Duodenal mucosa (tissue), 2 donors: Measurements from ENCODE around the gene ITPR1.
A peak's percentile ranks its signal among the peaks of the same experiment; 100 is the strongest.

Source experiments
- H3K27ac ChIP-seq: one replicate; pipeline ENCODE4 v1.7.0; 2013; ENCODE audit warnings: low read depth, low read length
- H3K27me3 ChIP-seq, 2 donors: one replicate each; pipeline ENCODE4 v1.7.0; 2013; ENCODE audit warnings: low read length in 2 of 2, control low read depth in 1 of 2; ENCODE audit not compliant: insufficient read depth in 2 of 2, control insufficient read depth in 1 of 2
- H3K36me3 ChIP-seq, 2 donors: one replicate each; pipeline ENCODE4 v1.7.0; 2013; ENCODE audit warnings: low read length in 2 of 2, control low read depth in 1 of 2; ENCODE audit not compliant: insufficient read depth in 2 of 2, control insufficient read depth in 1 of 2
- H3K4me1 ChIP-seq, 2 donors: one replicate each; pipeline ENCODE4 v1.7.0; 2013; ENCODE audit warnings: low read length in 2 of 2, control low read depth in 1 of 2; ENCODE audit not compliant: insufficient read depth in 2 of 2, control insufficient read depth in 1 of 2
- H3K4me3 ChIP-seq, 2 donors: one replicate each; pipeline ENCODE4 v1.7.0; 2013; ENCODE audit warnings: low read length in 2 of 2, low read depth in 1 of 2
- H3K9ac ChIP-seq, 2 donors: one replicate each; pipeline ENCODE4 v1.7.0; 2013; ENCODE audit warnings: low read length in 2 of 2, low read depth in 1 of 2
- H3K9me3 ChIP-seq, 2 donors: one replicate each; pipeline ENCODE4 v1.7.0; 2013; ENCODE audit warnings: low read length in 2 of 2, control low read depth in 1 of 2; ENCODE audit not compliant: control insufficient read depth in 1 of 2

Gene ITPR1

DNA sequence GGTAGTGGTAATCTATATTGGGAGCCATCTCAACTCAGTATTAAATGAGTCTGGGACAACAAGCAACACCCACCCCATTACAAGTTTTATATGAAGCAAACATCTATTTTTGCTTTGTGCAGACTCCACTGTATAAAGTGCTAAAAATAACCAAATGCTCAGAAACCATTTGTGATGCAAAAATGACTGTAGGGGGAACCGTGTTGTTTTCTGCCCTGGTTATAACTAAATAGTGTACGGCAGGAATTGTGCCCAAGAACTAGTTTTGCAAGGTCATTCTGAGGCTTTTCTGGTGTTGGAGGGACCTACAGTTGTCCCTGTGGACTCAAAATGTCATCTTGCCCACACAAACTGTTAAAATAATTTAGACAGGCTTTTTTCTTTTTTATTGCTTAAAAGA is 88.3 kb downstream of the ITPR1 start:
- no peaks in the 10 kb centered on the region for H3K9me3 ChIP-seq
- peaks cover 19% of the 10 kb centered on the region in 2 donors for H3K4me1 ChIP-seq
- no peaks in the 10 kb centered on the region for H3K36me3 ChIP-seq
- no peak overlapping the region for H3K9ac ChIP-seq
- no peak overlapping the region for H3K4me3 ChIP-seq
- no peaks in the 10 kb centered on the region for H3K27me3 ChIP-seq
- H3K27ac ChIP-seq, result no peak overlapping the region

DNA sequence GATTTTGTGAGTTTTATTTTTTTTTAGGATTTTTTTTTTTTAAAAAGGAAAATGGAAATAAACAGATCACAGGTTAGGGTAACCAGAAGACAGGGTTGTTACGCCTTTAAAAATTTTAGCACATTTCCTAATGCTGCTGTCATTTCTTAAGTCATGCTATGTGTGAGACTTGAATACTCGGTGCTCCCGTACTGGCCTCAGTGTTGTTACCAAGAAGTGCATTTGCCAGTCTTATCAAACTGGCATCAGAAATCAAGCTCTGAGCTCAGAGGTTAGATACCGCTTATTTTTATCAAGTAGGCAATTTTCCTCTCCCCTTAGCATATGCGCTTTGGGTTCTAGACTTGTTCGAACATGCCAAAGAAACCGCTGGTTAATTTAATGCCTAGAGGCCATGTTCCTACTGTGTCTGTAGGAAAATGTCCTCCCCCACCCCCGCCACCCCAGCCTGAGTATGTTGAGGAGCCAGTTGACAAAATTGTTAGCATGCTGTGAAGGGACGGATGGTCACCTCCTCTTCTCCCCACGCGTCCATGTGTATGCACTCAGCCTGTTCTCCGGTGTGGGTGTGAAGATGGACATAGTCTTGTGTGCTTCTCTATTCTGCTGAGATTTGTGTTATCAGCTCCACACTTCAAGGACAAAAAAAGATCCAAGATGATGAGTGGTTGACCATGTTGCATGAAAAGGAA is 88.9 kb downstream of the ITPR1 start:
- H3K27me3 ChIP-seq, result no peaks in the 10 kb centered on the region

DNA sequence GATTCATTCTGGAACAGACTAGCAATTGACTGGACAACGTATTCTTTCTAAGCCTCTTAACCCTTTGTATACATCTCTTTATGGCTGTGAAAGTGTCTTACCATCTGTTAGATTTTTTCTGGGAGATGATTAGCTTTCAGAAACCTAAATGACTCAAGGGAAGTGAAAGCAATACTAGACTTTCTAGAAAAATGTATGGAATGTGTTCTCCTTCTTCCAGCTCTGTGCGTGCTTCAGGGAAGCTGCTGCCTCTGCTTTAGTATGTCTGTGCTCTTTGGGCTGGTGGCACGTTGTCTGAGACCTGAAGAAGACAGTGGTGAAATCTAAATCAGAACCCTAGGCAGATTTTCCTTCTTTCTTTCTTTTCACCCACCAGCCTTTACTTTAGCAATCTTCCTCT is 89.5 kb downstream of the ITPR1 start:
- H3K27me3 ChIP-seq, result no peaks in the 10 kb centered on the region
- no peaks in the 10 kb centered on the region for H3K9me3 ChIP-seq
- H3K4me3 ChIP-seq, result no peak overlapping the region
- H3K9ac ChIP-seq, result no peak overlapping the region
- H3K36me3 ChIP-seq, result no peaks in the 10 kb centered on the region
- H3K27ac ChIP-seq, result no peak overlapping the region
- peaks cover 19% of the 10 kb centered on the region in 2 donors for H3K4me1 ChIP-seq

More for the DNA sequence above, 88.9 kb downstream of the ITPR1 start:
- Histone ChIP-seq H3K9ac (no peak overlapping the region), H3K4me3 (no peak overlapping the region), H3K4me1 (peaks cover 19% of the 10 kb centered on the region in 2 donors), H3K9me3 (no peaks in the 10 kb centered on the region), H3K27ac (no peak overlapping the region), H3K36me3 (no peaks in the 10 kb centered on the region)

DNA sequence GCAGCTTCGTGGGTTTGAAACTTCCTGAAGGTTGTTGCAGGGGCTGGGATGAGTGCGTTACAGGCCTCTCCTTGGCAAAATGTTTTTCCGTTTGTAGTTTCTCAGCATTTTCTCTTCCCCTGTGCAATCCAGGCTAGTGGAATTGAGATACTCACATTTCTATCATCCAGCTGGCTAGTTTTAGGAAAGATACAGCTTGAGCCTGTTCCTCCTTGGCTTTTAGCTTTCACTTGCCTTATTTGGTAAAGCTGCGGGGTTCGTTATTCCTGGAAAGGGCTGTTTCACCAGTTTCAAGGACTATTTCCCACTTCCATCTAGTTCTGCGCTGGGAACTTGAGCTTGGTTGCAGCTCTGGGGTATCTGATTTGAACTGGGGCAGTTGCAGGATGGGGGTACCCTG is 90.3 kb downstream of the ITPR1 start:
- Histone ChIP-seq H3K27me3 (no peaks in the 10 kb centered on the region), H3K4me1 (peaks cover 19% of the 10 kb centered on the region in 2 donors), H3K4me3 (no peak overlapping the region), H3K9me3 (no peaks in the 10 kb centered on the region), H3K9ac (peak overlapping the region in 1 of 2 donors; percentile 60), H3K36me3 (no peaks in the 10 kb centered on the region), H3K27ac (peak overlapping the region; percentile 47)

DNA sequence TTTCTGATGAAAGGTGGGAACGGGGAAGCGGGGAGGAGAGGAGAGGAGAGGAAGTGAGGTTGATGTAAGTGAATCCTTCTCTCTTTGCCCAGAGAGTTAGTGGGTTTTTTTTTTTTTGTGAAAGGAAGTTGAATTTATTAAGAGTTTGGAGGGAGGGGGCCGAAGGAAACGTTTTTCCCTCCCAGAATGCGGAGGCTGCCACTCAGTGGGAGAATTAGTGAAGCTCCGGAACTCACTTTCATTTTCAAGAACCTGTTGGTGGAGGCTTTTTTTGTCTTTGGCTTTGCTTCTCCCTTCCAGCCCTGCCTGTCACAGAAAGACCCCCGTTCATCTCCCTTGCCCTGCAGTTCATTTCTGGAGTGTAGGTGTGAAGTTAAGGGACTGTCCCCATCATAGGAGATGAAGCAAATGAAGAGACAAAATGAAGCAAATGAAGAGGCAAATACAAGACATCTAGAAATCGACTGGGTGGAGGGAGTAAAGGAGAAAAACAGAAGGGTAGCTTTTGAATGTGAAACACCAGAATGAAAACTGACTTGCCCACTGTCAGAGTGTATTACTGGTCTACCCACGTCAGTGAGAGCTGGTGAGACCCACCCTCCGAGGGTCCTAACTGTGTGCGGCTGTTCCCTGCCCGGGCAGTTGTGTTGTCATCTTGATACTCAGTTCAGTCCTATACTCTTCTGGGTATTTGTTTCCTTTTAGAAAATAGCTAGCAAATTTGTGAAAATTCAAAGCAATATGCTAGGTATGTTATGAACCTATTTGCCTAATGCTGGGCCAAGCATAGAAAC is 91.5 kb downstream of the ITPR1 start:
- no peaks in the 10 kb centered on the region for H3K9me3 ChIP-seq
- peak overlapping the region; percentile 60 to 61 for H3K9ac ChIP-seq
- no peak overlapping the region for H3K27ac ChIP-seq
- H3K4me1 ChIP-seq, result peaks cover 19 to 24% of the 10 kb centered on the region in 2 donors
- H3K27me3 ChIP-seq, result no peaks in the 10 kb centered on the region
- no peaks in the 10 kb centered on the region for H3K36me3 ChIP-seq
- H3K4me3 ChIP-seq, result peak overlapping the region; percentile 52 to 73

DNA sequence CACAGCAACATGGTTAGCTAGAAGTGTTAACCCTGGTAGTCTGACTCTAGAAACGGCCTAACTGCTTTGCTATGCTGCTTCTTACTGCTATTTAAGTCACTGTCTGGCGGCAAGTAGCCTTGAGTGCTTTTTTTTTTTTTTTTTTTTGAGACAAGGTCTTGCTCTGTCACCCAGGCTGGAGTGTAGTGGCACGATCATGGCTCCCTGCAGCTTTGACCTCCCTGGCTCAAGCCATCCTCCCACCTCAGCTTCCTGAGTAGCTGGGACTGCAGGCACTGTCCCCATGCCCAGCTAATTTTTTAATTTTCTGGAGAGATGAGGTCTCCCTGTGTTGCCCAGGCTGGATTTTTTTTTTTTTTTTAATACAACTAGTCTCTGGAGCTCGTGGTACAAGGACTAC is 93.2 kb downstream of the ITPR1 start:
- H3K4me1 ChIP-seq, result peaks cover 19 to 24% of the 10 kb centered on the region in 2 donors
- no peak overlapping the region for H3K4me3 ChIP-seq
- H3K36me3 ChIP-seq, result no peaks in the 10 kb centered on the region
- no peaks in the 10 kb centered on the region for H3K27me3 ChIP-seq
- H3K9me3 ChIP-seq, result no peaks in the 10 kb centered on the region
- H3K9ac ChIP-seq, result no peak overlapping the region
- H3K27ac ChIP-seq, result no peak overlapping the region

DNA sequence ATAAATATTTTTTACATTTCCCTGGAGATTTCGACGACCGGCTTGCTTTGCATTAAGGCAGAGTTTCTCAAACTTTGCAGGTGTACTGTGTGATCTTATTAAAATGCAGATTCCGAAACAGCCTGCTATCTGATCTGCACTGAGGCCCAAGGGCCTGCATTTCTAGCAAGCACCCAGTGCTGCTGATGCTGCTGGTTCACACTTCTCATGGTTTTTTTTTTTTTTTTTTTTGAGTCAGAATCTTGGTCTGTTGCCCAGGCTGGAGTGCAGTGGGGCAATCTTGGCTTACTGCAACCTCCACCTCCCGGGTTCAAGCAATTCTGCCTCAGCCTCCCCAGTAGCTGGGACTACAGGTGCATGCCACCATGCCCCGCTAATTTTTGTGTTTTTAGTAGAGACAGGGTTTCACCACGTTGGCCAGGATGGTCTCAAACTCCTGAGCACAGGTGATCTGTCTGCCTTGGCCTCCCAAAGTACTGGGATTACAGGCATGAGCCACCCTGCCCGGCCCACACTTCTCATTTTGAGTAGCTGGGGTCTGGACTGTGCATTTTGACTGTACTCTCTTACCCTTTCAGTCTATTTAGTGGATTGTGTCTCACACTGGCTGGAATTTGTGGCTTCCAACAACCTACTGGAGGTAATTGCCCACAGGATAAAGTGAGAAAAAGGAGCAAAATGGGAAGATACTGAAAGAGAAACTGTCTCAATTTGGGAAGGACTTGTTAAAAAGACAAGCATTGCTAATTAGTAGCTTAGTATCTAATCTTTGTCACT is 94.1 kb downstream of the ITPR1 start:
- H3K27me3 ChIP-seq, result no peaks in the 10 kb centered on the region
- no peak overlapping the region for H3K4me3 ChIP-seq
- H3K27ac ChIP-seq, result no peak overlapping the region
- no peaks in the 10 kb centered on the region for H3K36me3 ChIP-seq
- no peak overlapping the region for H3K9ac ChIP-seq
- no peaks in the 10 kb centered on the region for H3K9me3 ChIP-seq
- peaks cover 14 to 24% of the 10 kb centered on the region in 2 donors for H3K4me1 ChIP-seq

DNA sequence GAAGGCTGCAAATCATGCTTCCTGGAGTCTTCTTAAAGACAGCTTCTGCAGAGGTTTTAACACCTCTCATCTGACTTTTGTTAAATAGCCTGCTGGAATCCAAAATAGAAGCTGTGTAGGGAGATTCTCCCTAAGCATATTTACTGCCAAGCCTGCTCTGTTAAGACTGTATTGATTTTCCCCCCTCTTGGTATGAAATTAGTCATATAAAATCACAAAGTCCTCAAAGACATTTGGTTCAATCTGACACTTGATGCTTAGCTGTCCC is 94.6 kb downstream of the ITPR1 start:
- Histone ChIP-seq H3K4me1 (peaks cover 12 to 24% of the 10 kb centered on the region in 2 donors), H3K4me3 (no peak overlapping the region), H3K36me3 (no peaks in the 10 kb centered on the region), H3K9me3 (no peaks in the 10 kb centered on the region), H3K27me3 (no peaks in the 10 kb centered on the region), H3K27ac (no peak overlapping the region), H3K9ac (no peak overlapping the region)

DNA sequence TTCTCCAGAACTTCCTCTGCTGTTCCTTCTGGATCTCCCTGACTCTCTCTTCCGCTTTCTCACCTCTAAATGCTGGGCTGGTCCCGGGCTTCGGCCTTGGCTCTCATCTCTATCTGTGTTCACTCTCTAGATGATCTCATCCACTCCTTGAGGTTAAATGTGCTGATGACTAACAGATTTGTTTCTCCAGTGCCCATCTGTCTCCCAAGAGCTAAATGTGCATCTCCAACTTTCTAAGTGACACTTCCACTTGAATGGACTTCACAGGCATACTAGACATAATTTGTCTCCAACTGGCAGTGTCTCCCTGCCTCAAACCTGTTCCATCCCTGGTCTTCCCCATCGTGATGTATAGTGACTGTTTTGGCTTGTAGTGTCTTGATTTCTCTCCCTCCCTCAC is 95.3 kb downstream of the ITPR1 start:
- peaks cover 12 to 19% of the 10 kb centered on the region in 2 donors for H3K4me1 ChIP-seq
- H3K36me3 ChIP-seq, result no peaks in the 10 kb centered on the region

DNA sequence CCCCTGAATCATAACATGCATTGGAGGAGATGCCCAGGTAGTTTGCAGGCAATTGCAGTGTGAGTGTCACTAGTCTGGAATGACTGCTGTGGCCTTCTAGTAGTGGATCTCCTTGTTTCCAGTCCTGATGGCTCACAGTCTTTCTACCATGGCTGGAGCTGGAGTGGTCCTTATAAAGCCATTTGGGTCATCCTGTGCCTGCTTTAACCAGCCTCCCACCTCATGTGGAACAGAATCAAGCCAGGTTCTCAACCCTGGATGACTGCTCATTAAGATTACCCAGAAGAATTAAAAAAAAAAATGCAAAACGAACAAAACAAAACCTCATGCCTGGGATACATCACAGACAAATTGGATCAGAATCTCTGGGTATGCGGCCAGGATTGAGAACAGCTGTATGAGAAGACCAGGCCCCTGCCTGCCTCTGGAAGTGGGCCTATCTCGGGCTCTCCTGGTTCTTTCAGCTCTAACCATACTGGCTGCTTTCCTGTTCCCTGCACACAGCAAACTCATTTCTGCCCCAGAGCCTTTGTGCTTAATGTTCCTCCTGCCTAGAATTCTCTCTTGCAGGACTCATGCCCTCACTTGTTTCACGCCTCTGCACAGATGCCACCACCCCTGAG is 96.4 kb downstream of the ITPR1 start:
- no peak overlapping the region for H3K27ac ChIP-seq

More for the DNA sequence above, 95.3 kb downstream of the ITPR1 start:
- Histone ChIP-seq H3K27me3 (no peaks in the 10 kb centered on the region), H3K9ac (no peak overlapping the region), H3K27ac (no peak overlapping the region), H3K9me3 (no peaks in the 10 kb centered on the region), H3K4me3 (no peak overlapping the region)

More for the DNA sequence above, 96.4 kb downstream of the ITPR1 start:
- no peaks in the 10 kb centered on the region for H3K36me3 ChIP-seq
- H3K4me3 ChIP-seq, result no peak overlapping the region
- peaks cover 5 to 11% of the 10 kb centered on the region in 2 donors for H3K4me1 ChIP-seq
- no peak overlapping the region for H3K9ac ChIP-seq
- H3K9me3 ChIP-seq, result no peaks in the 10 kb centered on the region
- H3K27me3 ChIP-seq, result no peaks in the 10 kb centered on the region
